HepG2 (cell line): ENCODE results near the gene ELAPOR1. TPM values are rescaled to one million over a fixed set of nuclear protein-coding genes. Genes with fewer than 3 reads are reported as not detected.
A peak's percentile ranks its signal among the peaks of the same experiment; 100 is the strongest.

Experiments used
- ARNT ChIP-seq: fragments of 450-650 bp; IDR thresholded peaks from 2 replicates; pipeline ENCODE4 v1.6.1; 2017
- ASH2L ChIP-seq: fragments of 300-600, 200-600 bp; sonication (generic); IDR thresholded peaks from 2 replicates; pipeline ENCODE4 v1.7.0; 2017; ENCODE audit warnings: low read depth, mild to moderate bottlenecking, moderate library complexity, mixed read lengths, low read length; ENCODE audit not compliant: insufficient read length
- ETV5 ChIP-seq: IDR thresholded peaks from 2 replicates; pipeline ENCODE4 v1.6.1; 2018; ENCODE audit warnings: missing biosample characterization, missing genetic modification reagents, inconsistent platforms, borderline replicate concordance
- HNF1A ChIP-seq, 2 experiments: sonication (generic) in 1 of 2; formaldehyde crosslinking in 1 of 2; IDR thresholded peaks; 2 replicates each; pipeline versions ENCODE4 v1.4.0 to v1.6.1; 2016 to 2020; ENCODE audit warnings: borderline replicate concordance in 1 of 2, low read depth in 1 of 2, mild to moderate bottlenecking in 1 of 2, missing genetic modification reagents in 1 of 2
- MED13 ChIP-seq: sonication (generic); formaldehyde crosslinking; IDR thresholded peaks from 2 replicates; pipeline ENCODE4 v1.5.0; 2020; ENCODE audit warnings: missing genetic modification reagents
- NFE2L1 ChIP-seq: sonication (generic); formaldehyde crosslinking; IDR thresholded peaks from 2 replicates; pipeline ENCODE4 v1.4.0; 2020; ENCODE audit warnings: missing genetic modification reagents, mild to moderate bottlenecking, borderline replicate concordance
- PHF8 ChIP-seq: sonication (generic); formaldehyde crosslinking; IDR thresholded peaks from 2 replicates; pipeline ENCODE4 v1.5.0; 2020; ENCODE audit warnings: missing genetic modification reagents
- SATB2 ChIP-seq: sonication (generic); formaldehyde crosslinking; IDR thresholded peaks from 2 replicates; pipeline ENCODE4 v1.5.0; 2020; ENCODE audit warnings: missing genetic modification reagents
- SOX6 ChIP-seq, 2 experiments: fragments of 450-650 bp in 1 of 2; sonication (generic) in 1 of 2; formaldehyde crosslinking in 1 of 2; IDR thresholded peaks; 2 replicates each; pipeline versions ENCODE4 v1.4.0 to v1.6.1; 2017 to 2020; ENCODE audit warnings: antibody characterized with exemption in 1 of 2, mild to moderate bottlenecking in 1 of 2, missing genetic modification reagents in 1 of 2
- U2AF1 ChIP-seq: fragments of 200-400 bp; formaldehyde crosslinking; optimal IDR thresholded peaks from 2 replicates; pipeline ENCODE3; 2017; ENCODE audit warnings: mild to moderate bottlenecking, low read depth, low read length
- ZBTB7A ChIP-seq: sonication (generic); formaldehyde crosslinking; IDR thresholded peaks from 2 replicates; pipeline ENCODE4 v1.8.0; 2022; ENCODE audit warnings: mild to moderate bottlenecking, missing genetic modification reagents
- ZNF205 ChIP-seq: IDR thresholded peaks from 2 replicates; pipeline ENCODE4 v1.6.1; 2018; ENCODE audit warnings: missing biosample characterization, missing genetic modification reagents
- ZNF670 ChIP-seq: sonication (generic); formaldehyde crosslinking; IDR thresholded peaks from 2 replicates; pipeline ENCODE4 v1.8.0; 2022; ENCODE audit warnings: mild to moderate bottlenecking, missing genetic modification reagents, borderline replicate concordance
- ZNF75D ChIP-seq: sonication (generic); formaldehyde crosslinking; IDR thresholded peaks from 2 replicates; pipeline ENCODE4 v1.8.1; 2023; ENCODE audit warnings: missing genetic modification reagents, mild to moderate bottlenecking, borderline replicate concordance
- polyA plus RNA-seq, 8 experiments: library from polyadenylated mRNA; depleted of rRNA in 3 of 8; stranded (reverse) in 7 of 8; unstranded in 1 of 8; fragments of >200 nt; fragmentation: Illumina TruSeq in 4 of 8; extraction: Trizol in 4 of 8; gene quantifications; 2 replicates each; pipeline versions ENCODE4 v1.2.1 to v1.2.3, GENCODE V29; 2011 to 2016; ENCODE audit warnings: low read depth in 4 of 8, missing spikeins in 1 of 8, mixed read lengths in 1 of 8; ENCODE audit not compliant: insufficient read depth in 1 of 8
- total RNA-seq, 5 experiments: library from RNA; depleted of rRNA; stranded (reverse); fragments of >200 nt; fragmentation: Illumina TruSeq; extraction: Trizol; gene quantifications; 2 replicates each; pipeline ENCODE4 v1.2.3, GENCODE V29; 2016; ENCODE audit warnings: low read depth in 1 of 5
- TF ChIP-seq, protein P1 (sequence below): sonication (generic); formaldehyde crosslinking; IDR thresholded peaks from 2 replicates; pipeline ENCODE4 v1.5.1; 2020; ENCODE audit warnings: mild to moderate bottlenecking, missing genetic modification reagents, moderate library complexity
- TF ChIP-seq, protein P2 (sequence below): sonication (generic); formaldehyde crosslinking; IDR thresholded peaks from 2 replicates; pipeline ENCODE4 v1.8.1; 2023; ENCODE audit warnings: mild to moderate bottlenecking, inconsistent platforms, moderate library complexity, missing genetic modification reagents, borderline replicate concordance

The ELAPOR1 gene
- total and polyA plus RNA-seq, 2 of the 13 experiments (the other 11 are each of a cell fraction or from before 2014, with no cell fraction given) = 0.13 to 0.20 TPM

DNA sequence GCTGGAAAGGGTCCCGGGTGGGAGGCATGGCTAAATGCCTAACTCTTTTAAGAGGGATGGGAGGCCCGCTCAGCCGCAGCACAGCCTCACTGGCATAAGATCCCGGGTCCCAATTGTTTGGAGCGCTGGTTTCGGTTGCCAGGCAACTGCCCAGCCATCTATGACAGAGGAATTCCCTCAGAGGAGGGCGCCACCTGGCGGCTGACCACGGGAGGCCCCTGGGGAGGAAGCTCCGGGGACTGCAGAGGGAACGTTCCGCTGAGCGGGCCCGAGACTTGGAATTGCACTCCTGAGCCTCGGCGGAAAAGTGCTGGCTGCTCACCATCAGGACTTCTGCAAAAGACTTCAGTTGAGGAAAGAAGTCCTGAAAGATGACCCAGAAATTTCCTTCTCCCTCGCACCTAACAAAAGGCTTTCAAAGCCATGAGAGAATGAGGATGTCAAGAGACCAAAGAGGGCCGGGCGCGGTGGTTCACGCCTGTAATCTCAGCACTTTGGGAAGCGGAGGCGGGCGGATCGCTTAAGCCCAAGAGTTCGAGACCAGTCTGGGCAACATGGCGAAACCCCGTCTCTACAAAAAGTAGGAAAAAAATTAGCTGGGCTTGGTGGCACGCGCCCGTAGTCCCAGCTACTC is 1.1 kb upstream of the ELAPOR1 start (continued):
- TF ChIP-seq, protein P1, sequence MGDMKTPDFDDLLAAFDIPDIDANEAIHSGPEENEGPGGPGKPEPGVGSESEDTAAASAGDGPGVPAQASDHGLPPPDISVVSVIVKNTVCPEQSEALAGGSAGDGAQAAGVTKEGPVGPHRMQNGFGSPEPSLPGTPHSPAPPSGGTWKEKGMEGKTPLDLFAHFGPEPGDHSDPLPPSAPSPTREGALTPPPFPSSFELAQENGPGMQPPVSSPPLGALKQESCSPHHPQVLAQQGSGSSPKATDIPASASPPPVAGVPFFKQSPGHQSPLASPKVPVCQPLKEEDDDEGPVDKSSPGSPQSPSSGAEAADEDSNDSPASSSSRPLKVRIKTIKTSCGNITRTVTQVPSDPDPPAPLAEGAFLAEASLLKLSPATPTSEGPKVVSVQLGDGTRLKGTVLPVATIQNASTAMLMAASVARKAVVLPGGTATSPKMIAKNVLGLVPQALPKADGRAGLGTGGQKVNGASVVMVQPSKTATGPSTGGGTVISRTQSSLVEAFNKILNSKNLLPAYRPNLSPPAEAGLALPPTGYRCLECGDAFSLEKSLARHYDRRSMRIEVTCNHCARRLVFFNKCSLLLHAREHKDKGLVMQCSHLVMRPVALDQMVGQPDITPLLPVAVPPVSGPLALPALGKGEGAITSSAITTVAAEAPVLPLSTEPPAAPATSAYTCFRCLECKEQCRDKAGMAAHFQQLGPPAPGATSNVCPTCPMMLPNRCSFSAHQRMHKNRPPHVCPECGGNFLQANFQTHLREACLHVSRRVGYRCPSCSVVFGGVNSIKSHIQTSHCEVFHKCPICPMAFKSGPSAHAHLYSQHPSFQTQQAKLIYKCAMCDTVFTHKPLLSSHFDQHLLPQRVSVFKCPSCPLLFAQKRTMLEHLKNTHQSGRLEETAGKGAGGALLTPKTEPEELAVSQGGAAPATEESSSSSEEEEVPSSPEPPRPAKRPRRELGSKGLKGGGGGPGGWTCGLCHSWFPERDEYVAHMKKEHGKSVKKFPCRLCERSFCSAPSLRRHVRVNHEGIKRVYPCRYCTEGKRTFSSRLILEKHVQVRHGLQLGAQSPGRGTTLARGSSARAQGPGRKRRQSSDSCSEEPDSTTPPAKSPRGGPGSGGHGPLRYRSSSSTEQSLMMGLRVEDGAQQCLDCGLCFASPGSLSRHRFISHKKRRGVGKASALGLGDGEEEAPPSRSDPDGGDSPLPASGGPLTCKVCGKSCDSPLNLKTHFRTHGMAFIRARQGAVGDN (CRISPR knock-in tag) = peak; percentile 63
- no peak for TF ChIP-seq ARNT
- 0 out of 2 replicates have a peak, but pooled peaks have one; percentile 39 for TF ChIP-seq ZNF205 (CRISPR knock-in tag)
- TF ChIP-seq SOX6 (IDR thresholded peaks at IDR 0.05) = no peak
- TF ChIP-seq SOX6 (CRISPR knock-in tag; IDR thresholded peaks at IDR 0.05) = no peak
- no peak for TF ChIP-seq MED13 (CRISPR knock-in tag)
- no peak for TF ChIP-seq ZNF670 (CRISPR knock-in tag)
- TF ChIP-seq ZBTB7A (CRISPR knock-in tag) = no peak
- TF ChIP-seq HNF1A (IDR thresholded peaks at IDR 0.05; ENCODE audit: low read depth) = no peak
- 0 out of 2 replicates have a peak, but pooled peaks have one; percentile 16 for TF ChIP-seq HNF1A (CRISPR knock-in tag; IDR thresholded peaks at IDR 0.05; ENCODE audit: borderline replicate concordance)
- peak; percentile 33; the same call in 1 of the 2 replicates for TF ChIP-seq ETV5 (CRISPR knock-in tag)
- TF ChIP-seq, protein P2, sequence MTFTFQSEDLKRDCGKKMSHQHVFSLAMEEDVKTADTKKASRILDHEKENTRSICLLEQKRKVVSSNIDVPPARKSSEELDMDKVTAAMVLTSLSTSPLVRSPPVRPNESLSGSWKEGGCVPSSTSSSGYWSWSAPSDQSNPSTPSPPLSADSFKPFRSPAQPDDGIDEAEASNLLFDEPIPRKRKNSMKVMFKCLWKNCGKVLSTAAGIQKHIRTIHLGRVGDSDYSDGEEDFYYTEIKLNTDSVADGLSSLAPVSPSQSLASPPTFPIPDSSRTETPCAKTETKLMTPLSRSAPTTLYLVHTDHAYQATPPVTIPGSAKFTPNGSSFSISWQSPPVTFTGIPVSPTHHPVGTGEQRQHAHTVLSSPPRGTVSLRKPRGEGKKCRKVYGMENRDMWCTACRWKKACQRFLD = no peak
- TF ChIP-seq ASH2L = peak; percentile 66
- TF ChIP-seq SATB2 = no peak
- no peak for TF ChIP-seq ZNF75D (CRISPR knock-in tag)
- TF ChIP-seq PHF8 (CRISPR knock-in tag) = no peak
- TF ChIP-seq U2AF1 = no peak
- TF ChIP-seq NFE2L1 (CRISPR knock-in tag) = no peak
